ENCODE results near the gene KIRREL3.

KIRREL3 gene

GRCh38 chr11:126645186-126645585, 355.4 kb downstream of the KIRREL3 start:
- Histone ChIP-seq H3K79me2 (ENCODE audit: low read length) (no peaks in the 10 kb centered on the region), H3K9me3 (ENCODE audit: insufficient read depth, low read length) (no peaks in the 10 kb centered on the region), H3K36me3 (replicated peaks; ENCODE audit: low read depth, low read length) (no peaks in the 10 kb centered on the region), H3K27me3 (ENCODE audit: low read depth, low read length) (peaks cover 14% of the 10 kb centered on the region; the same call in 1 of the 2 replicates), H3K4me3 (ENCODE audit: low read length) (no peak overlapping the region), H3K4me1 (ENCODE audit: low read length) (no peaks in the 10 kb centered on the region), H4K20me1 (ENCODE audit: insufficient read depth, low read length) (no peaks in the 10 kb centered on the region), H3K9ac (ENCODE audit: low read length) (no peak overlapping the region), H3K4me2 (ENCODE audit: low read length) (no peak overlapping the region), H3K27ac (ENCODE audit: low read length) (no peak overlapping the region), H2AFZ (ENCODE audit: low read depth, low read length) (no peak overlapping the region)
- no peak for TF ChIP-seq CTCF (IDR thresholded peaks at IDR 0.05; ENCODE audit: low read depth, low read length)
- TF ChIP-seq EZH2phosphoT487 (IDR thresholded peaks at IDR 0.05; ENCODE audit: low read depth): no peak

GRCh38 chr11:126640186-126640585, 360.4 kb downstream of the KIRREL3 start:
- no peak overlapping the region for H3K4me2 ChIP-seq (ENCODE audit: low read length)
- no peak overlapping the region for H3K9ac ChIP-seq (ENCODE audit: low read length)
- H3K27me3 ChIP-seq (ENCODE audit: low read depth, low read length): peaks cover 15% of the 10 kb centered on the region
- H3K4me3 ChIP-seq (ENCODE audit: low read length): no peak overlapping the region
- no peak overlapping the region for H3K27ac ChIP-seq (ENCODE audit: low read length)
- no peaks in the 10 kb centered on the region for H3K36me3 ChIP-seq (replicated peaks; ENCODE audit: low read depth, low read length)
- TF ChIP-seq EZH2phosphoT487 (IDR thresholded peaks at IDR 0.05; ENCODE audit: low read depth) (no peak), CTCF (IDR thresholded peaks at IDR 0.05; ENCODE audit: low read depth, low read length) (no peak)
- H3K9me3 ChIP-seq (ENCODE audit: insufficient read depth, low read length): no peaks in the 10 kb centered on the region
- H2AFZ ChIP-seq (ENCODE audit: low read depth, low read length): no peak overlapping the region
- H3K4me1 ChIP-seq (ENCODE audit: low read length): no peaks in the 10 kb centered on the region
- no peaks in the 10 kb centered on the region for H3K79me2 ChIP-seq (ENCODE audit: low read length)
- H4K20me1 ChIP-seq (ENCODE audit: insufficient read depth, low read length): no peaks in the 10 kb centered on the region

- H3K27ac ChIP-seq (ENCODE audit: low read length): no peak overlapping the region
- no peaks in the 10 kb centered on the region for H3K9me3 ChIP-seq (ENCODE audit: insufficient read depth, low read length)
- H3K9ac ChIP-seq (ENCODE audit: low read length): no peak overlapping the region
- no peak overlapping the region for H3K4me2 ChIP-seq (ENCODE audit: low read length)
- H3K36me3 ChIP-seq (replicated peaks; ENCODE audit: low read depth, low read length): no peaks in the 10 kb centered on the region
- H4K20me1 ChIP-seq (ENCODE audit: insufficient read depth, low read length): no peaks in the 10 kb centered on the region
- peaks cover 15% of the 10 kb centered on the region for H3K27me3 ChIP-seq (ENCODE audit: low read depth, low read length)
- H2AFZ ChIP-seq (ENCODE audit: low read depth, low read length): no peak overlapping the region
- H3K4me3 ChIP-seq (ENCODE audit: low read length): no peak overlapping the region
- H3K4me1 ChIP-seq (ENCODE audit: low read length): no peaks in the 10 kb centered on the region
- TF ChIP-seq CTCF (IDR thresholded peaks at IDR 0.05; ENCODE audit: low read depth, low read length) (no peak), EZH2phosphoT487 (IDR thresholded peaks at IDR 0.05; ENCODE audit: low read depth) (no peak)
- H3K79me2 ChIP-seq (ENCODE audit: low read length): no peaks in the 10 kb centered on the region
Observed at GRCh38 chr11:126639692-126640091, 360.9 kb downstream of the KIRREL3 start.

- no peaks in the 10 kb centered on the region for H3K4me1 ChIP-seq (ENCODE audit: low read length)
- TF ChIP-seq CTCF (IDR thresholded peaks at IDR 0.05; ENCODE audit: low read depth, low read length): no peak
- no peak for TF ChIP-seq EZH2phosphoT487 (IDR thresholded peaks at IDR 0.05; ENCODE audit: low read depth)
- no peaks in the 10 kb centered on the region for H3K79me2 ChIP-seq (ENCODE audit: low read length)
- H3K9ac ChIP-seq (ENCODE audit: low read length): no peak overlapping the region
- no peak overlapping the region for H3K27ac ChIP-seq (ENCODE audit: low read length)
- no peaks in the 10 kb centered on the region for H3K36me3 ChIP-seq (replicated peaks; ENCODE audit: low read depth, low read length)
- no peak overlapping the region for H2AFZ ChIP-seq (ENCODE audit: low read depth, low read length)
- H3K4me3 ChIP-seq (ENCODE audit: low read length): no peak overlapping the region
- H3K9me3 ChIP-seq (ENCODE audit: insufficient read depth, low read length): no peaks in the 10 kb centered on the region
- no peak overlapping the region for H3K4me2 ChIP-seq (ENCODE audit: low read length)
- peaks cover 12% of the 10 kb centered on the region for H3K27me3 ChIP-seq (ENCODE audit: low read depth, low read length)
- no peaks in the 10 kb centered on the region for H4K20me1 ChIP-seq (ENCODE audit: insufficient read depth, low read length)
Observed at GRCh38 chr11:126638648-126639047, 361.9 kb downstream of the KIRREL3 start.
